C4-2B (cell line): ENCODE results near the gene PPP4C.

Experiments
- CTCF ChIP-seq: fragments of 450-650 bp; conservative IDR thresholded peaks from 2 replicates; pipeline ENCODE4 v1.5.1; 2017; ENCODE audit warnings: mild to moderate bottlenecking
- ZFX ChIP-seq: fragments of 450-650 bp; IDR thresholded peaks from 2 replicates; pipeline ENCODE4 v1.6.1; 2017

GRCh38 chr16:30124985-30125379 lies 49.2 kb downstream of the PPP4C start:
- TF ChIP-seq CTCF = no peak
- no peak for TF ChIP-seq ZFX
